K562 (cell line): ENCODE measurements around the gene DNAJC8. TPM values are rescaled to one million over a fixed set of nuclear protein-coding genes. Genes with fewer than 3 reads are reported as not detected.

Source experiments
- EP300 ChIP-seq: IDR thresholded peaks from 2 replicates; pipeline ENCODE4 v1.6.1; 2012; ENCODE audit warnings: low read length, improper control_type of control experiment
- HDAC2 ChIP-seq: fragments of 450-650 bp; IDR thresholded peaks from 2 replicates; pipeline ENCODE4 v1.6.1; 2016; ENCODE audit warnings: mild to moderate bottlenecking
- RAD51 ChIP-seq: fragments of 450-650 bp; IDR thresholded peaks from 2 replicates; pipeline ENCODE4 v1.7.1; 2016; ENCODE audit warnings: low read depth, mild to moderate bottlenecking, borderline replicate concordance
- SETDB1 ChIP-seq: IDR thresholded peaks from one replicate; pipeline ENCODE4 v1.6.1; 2012; ENCODE audit warnings: low read length, control low read depth, inconsistent platforms
- TEAD4 ChIP-seq, 2 experiments: sonication (generic) in 1 of 2; formaldehyde crosslinking in 1 of 2; IDR thresholded peaks; 2 replicates each; pipeline versions ENCODE4 v1.6.1 to v1.8.0; 2012 to 2022; ENCODE audit warnings: borderline replicate concordance in 1 of 2, inconsistent platforms in 1 of 2, low read length in 1 of 2, mild to moderate bottlenecking in 1 of 2, missing genetic modification reagents in 1 of 2
- TOE1 ChIP-seq, 2 experiments: fragments of 450-650 bp in 1 of 2; sonication (generic) in 1 of 2; formaldehyde crosslinking in 1 of 2; IDR thresholded peaks; 2 replicates each; pipeline versions ENCODE4 v1.7.1 to v1.8.0; 2016 to 2022; ENCODE audit warnings: borderline replicate concordance in 2 of 2, mild to moderate bottlenecking in 2 of 2, antibody characterized with exemption in 1 of 2, inconsistent platforms in 1 of 2, low read depth in 1 of 2, missing genetic modification reagents in 1 of 2, moderate library complexity in 1 of 2
- ZNF124 ChIP-seq: sonication (generic); formaldehyde crosslinking; IDR thresholded peaks from 2 replicates; pipeline ENCODE4 v1.8.1; 2022; ENCODE audit warnings: missing genetic modification reagents
- ZNF41 ChIP-seq: fragments of 250-450 bp; sonication (Bioruptor Pico); conservative IDR thresholded peaks from 2 replicates; pipeline ENCODE4 v1.4.0; 2020; ENCODE audit warnings: mild to moderate bottlenecking
- ZNF584 ChIP-seq: fragments of 200-800 bp; sonication (Bioruptor generic); IDR thresholded peaks from 2 replicates; pipeline ENCODE4 v1.6.1; 2016; ENCODE audit warnings: low read depth, mild to moderate bottlenecking, missing genetic modification characterization, missing compliant biosample characterization
- polyA plus RNA-seq, 8 experiments: library from polyadenylated mRNA; depleted of rRNA in 4 of 8; stranded (reverse) in 5 of 8; unstranded in 3 of 8; fragments of >200 nt; fragmentation: Nextera tagmentation in 2 of 8; fragmentation: Illumina TruSeq in 1 of 8; extraction: Ambion mirVana in 2 of 8; extraction: Trizol in 1 of 8; gene quantifications; 2 replicates each; pipeline versions ENCODE4 v1.2.1 to v1.2.3, GENCODE V29; 2011 to 2014; ENCODE audit warnings: inconsistent platforms in 1 of 8, missing spikeins in 1 of 8
- total RNA-seq, 7 experiments: library from RNA; depleted of rRNA in 6 of 7; stranded (reverse); fragments of >200 nt in 6 of 7; fragmentation: Illumina TruSeq in 2 of 7; extraction: Trizol in 2 of 7; gene quantifications; 2 replicates each; pipeline versions ENCODE4 v1.2.1 to v1.2.3, GENCODE V29; 2011 to 2021; ENCODE audit warnings: low replicate concordance in 1 of 7
- TF ChIP-seq, protein P1 (sequence below), 2 experiments: fragments of 450-650 bp; conservative IDR thresholded peaks; 2 replicates each; pipeline ENCODE4 v1.6.1; 2017; ENCODE audit warnings: mild to moderate bottlenecking in 2 of 2, moderate library complexity in 2 of 2
- TF ChIP-seq, protein P2 (sequence below): fragments of 200-800 bp; sonication (Bioruptor generic); IDR thresholded peaks from 2 replicates; pipeline ENCODE4 v1.6.1; 2016; ENCODE audit warnings: missing genetic modification characterization, missing compliant biosample characterization

Gene DNAJC8
- total and polyA plus RNA-seq, 9 of the 15 experiments (the other 6 are each of a cell fraction or from before 2014, with no cell fraction given), result 143 to 508 (median 209) TPM

DNA sequence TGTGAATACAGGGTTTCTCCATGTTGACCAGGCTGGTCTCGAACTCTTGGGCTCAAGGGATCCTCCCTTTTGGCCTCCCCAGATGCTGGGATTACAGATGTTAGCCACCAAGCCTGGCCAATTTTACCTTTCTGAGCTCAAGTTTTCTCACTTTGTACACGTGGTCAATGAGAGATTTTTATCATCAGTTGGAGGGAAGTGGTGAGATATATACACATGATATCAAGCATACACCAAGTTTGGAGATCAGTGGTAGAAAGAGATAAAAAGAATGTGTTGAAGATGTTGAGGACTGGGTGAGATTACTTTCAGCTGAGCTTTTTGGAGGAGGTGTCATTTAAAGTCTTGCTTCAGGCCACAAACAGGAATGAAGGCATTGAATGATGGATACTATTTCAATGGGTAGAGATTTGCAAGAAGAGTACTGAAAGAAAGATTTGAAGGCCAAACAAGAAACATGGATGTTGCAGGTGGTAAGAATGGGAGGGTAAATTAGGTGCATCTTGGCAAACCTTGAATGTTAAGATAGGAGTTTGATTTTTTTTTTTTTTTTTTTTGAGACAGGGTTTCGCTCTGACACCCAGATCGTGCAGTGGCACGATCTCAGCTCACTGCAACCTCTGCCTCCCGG is 23.5 kb upstream of the DNAJC8 start (continued):
- TF ChIP-seq TOE1 (IDR thresholded peaks at IDR 0.05; ENCODE audit: borderline replicate concordance), result 0 out of 2 replicates have a peak, but pooled peaks have one; percentile 36
- 0 out of 2 replicates have a peak, but pooled peaks have one; percentile 28 for TF ChIP-seq TOE1 (CRISPR knock-in tag; IDR thresholded peaks at IDR 0.05; ENCODE audit: borderline replicate concordance, low read depth)
- no peak for TF ChIP-seq ZNF584 (CRISPR knock-in tag)
- 0 out of 2 replicates have a peak, but pooled peaks have one; percentile 38 for TF ChIP-seq ZNF41
- TF ChIP-seq ZNF124, result no peak
- TF ChIP-seq RAD51, result 0 out of 2 replicates have a peak, but pooled peaks have one; percentile 39
- TF ChIP-seq TEAD4 (IDR thresholded peaks at IDR 0.05; ENCODE audit: low read length), result peak; percentile 87
- TF ChIP-seq TEAD4 (CRISPR knock-in tag; IDR thresholded peaks at IDR 0.05; ENCODE audit: borderline replicate concordance), result no peak
- no peak for TF ChIP-seq SETDB1
- TF ChIP-seq, protein P1, sequence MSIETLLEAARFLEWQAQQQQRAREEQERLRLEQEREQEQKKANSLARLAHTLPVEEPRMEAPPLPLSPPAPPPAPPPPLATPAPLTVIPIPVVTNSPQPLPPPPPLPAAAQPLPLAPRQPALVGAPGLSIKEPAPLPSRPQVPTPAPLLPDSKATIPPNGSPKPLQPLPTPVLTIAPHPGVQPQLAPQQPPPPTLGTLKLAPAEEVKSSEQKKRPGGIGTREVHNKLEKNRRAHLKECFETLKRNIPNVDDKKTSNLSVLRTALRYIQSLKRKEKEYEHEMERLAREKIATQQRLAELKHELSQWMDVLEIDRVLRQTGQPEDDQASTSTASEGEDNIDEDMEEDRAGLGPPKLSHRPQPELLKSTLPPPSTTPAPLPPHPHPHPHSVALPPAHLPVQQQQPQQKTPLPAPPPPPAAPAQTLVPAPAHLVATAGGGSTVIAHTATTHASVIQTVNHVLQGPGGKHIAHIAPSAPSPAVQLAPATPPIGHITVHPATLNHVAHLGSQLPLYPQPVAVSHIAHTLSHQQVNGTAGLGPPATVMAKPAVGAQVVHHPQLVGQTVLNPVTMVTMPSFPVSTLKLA (conservative IDR thresholded peaks at IDR 0.05), result peak; percentile 37 to 50; a peak in 3 of 4 replicates
- 0 out of 2 replicates have a peak, but pooled peaks have one; percentile 53 for TF ChIP-seq HDAC2
- TF ChIP-seq EP300, result peak; percentile 64
- TF ChIP-seq, protein P2, sequence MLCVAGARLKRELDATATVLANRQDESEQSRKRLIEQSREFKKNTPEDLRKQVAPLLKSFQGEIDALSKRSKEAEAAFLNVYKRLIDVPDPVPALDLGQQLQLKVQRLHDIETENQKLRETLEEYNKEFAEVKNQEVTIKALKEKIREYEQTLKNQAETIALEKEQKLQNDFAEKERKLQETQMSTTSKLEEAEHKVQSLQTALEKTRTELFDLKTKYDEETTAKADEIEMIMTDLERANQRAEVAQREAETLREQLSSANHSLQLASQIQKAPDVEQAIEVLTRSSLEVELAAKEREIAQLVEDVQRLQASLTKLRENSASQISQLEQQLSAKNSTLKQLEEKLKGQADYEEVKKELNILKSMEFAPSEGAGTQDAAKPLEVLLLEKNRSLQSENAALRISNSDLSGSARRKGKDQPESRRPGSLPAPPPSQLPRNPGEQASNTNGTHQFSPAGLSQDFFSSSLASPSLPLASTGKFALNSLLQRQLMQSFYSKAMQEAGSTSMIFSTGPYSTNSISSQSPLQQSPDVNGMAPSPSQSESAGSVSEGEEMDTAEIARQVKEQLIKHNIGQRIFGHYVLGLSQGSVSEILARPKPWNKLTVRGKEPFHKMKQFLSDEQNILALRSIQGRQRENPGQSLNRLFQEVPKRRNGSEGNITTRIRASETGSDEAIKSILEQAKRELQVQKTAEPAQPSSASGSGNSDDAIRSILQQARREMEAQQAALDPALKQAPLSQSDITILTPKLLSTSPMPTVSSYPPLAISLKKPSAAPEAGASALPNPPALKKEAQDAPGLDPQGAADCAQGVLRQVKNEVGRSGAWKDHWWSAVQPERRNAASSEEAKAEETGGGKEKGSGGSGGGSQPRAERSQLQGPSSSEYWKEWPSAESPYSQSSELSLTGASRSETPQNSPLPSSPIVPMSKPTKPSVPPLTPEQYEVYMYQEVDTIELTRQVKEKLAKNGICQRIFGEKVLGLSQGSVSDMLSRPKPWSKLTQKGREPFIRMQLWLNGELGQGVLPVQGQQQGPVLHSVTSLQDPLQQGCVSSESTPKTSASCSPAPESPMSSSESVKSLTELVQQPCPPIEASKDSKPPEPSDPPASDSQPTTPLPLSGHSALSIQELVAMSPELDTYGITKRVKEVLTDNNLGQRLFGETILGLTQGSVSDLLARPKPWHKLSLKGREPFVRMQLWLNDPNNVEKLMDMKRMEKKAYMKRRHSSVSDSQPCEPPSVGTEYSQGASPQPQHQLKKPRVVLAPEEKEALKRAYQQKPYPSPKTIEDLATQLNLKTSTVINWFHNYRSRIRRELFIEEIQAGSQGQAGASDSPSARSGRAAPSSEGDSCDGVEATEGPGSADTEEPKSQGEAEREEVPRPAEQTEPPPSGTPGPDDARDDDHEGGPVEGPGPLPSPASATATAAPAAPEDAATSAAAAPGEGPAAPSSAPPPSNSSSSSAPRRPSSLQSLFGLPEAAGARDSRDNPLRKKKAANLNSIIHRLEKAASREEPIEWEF, result no peak
